GM23248 (cell line): ENCODE data around the gene PTBP1. TPM values are rescaled to one million over a fixed set of nuclear protein-coding genes. Genes with fewer than 3 reads are reported as not detected.

Source experiments
- DNase-seq: peaks from one replicate; pipeline ENCODE4 v3.0.0-alpha.2; 2015
- H2AFZ ChIP-seq: fragments of 200-600 bp; sonication (generic); 2 replicates; pipeline ENCODE4 v1.6.1; 2016; ENCODE audit warnings: antibody characterized with exemption
- H3F3A ChIP-seq: fragments of 200-600 bp; sonication (generic); 2 replicates; pipeline ENCODE4 v1.6.1; 2016; ENCODE audit warnings: mild to moderate bottlenecking, antibody characterized with exemption, mixed run types; ENCODE audit not compliant: insufficient read depth
- H3K27ac ChIP-seq: fragments of 200-600 bp; sonication (generic); 2 replicates; pipeline ENCODE4 v1.5.1; 2016; ENCODE audit warnings: mild to moderate bottlenecking
- H3K27me3 ChIP-seq: fragments of 200-600 bp; sonication (generic); replicated peaks from 2 replicates; pipeline ENCODE4 v1.6.1; 2016; ENCODE audit warnings: mild to moderate bottlenecking; ENCODE audit not compliant: insufficient read depth
- H3K36me3 ChIP-seq: fragments of 200-600 bp; sonication (generic); 2 replicates; pipeline ENCODE4 v1.6.1; 2016; ENCODE audit warnings: low read depth, mild to moderate bottlenecking
- H3K4me1 ChIP-seq: fragments of 200-600 bp; sonication (generic); 2 replicates; pipeline ENCODE4 v1.6.1; 2016; ENCODE audit warnings: mild to moderate bottlenecking; ENCODE audit not compliant: insufficient read depth
- H3K4me2 ChIP-seq: fragments of 200-600 bp; sonication (generic); one replicate; pipeline ENCODE4 v1.6.1; 2016; ENCODE audit warnings: mild to moderate bottlenecking; ENCODE audit not compliant: unreplicated experiment
- H3K4me3 ChIP-seq: fragments of 200-600 bp; sonication (generic); 2 replicates; pipeline ENCODE4 v1.5.1; 2016; ENCODE audit warnings: mild to moderate bottlenecking
- H3K79me2 ChIP-seq: fragments of 200-600 bp; sonication (generic); 2 replicates; pipeline ENCODE4 v1.6.1; 2016; ENCODE audit warnings: mild to moderate bottlenecking; ENCODE audit not compliant: insufficient read depth
- H3K9ac ChIP-seq: fragments of 200-600 bp; sonication (generic); 2 replicates; pipeline ENCODE4 v1.6.1; 2016; ENCODE audit warnings: mild to moderate bottlenecking
- H3K9me2 ChIP-seq: fragments of 200-600 bp; sonication (generic); 2 replicates; pipeline ENCODE4 v1.6.1; 2016; ENCODE audit warnings: mixed run types, mild to moderate bottlenecking, moderate library complexity; ENCODE audit not compliant: insufficient read depth
- H3K9me3 ChIP-seq: fragments of 200-600 bp; sonication (generic); one replicate; pipeline ENCODE4 v1.6.1; 2017; ENCODE audit warnings: low read depth
- H4K20me1 ChIP-seq: fragments of 200-600 bp; sonication (generic); 2 replicates; pipeline ENCODE4 v1.6.0; 2016; ENCODE audit not compliant: insufficient read depth
- EZH2 ChIP-seq: fragments of 200-600 bp; sonication (generic); IDR thresholded peaks from 2 replicates; pipeline ENCODE4 v1.6.1; 2018; ENCODE audit warnings: antibody characterized with exemption, mild to moderate bottlenecking; ENCODE audit not compliant: insufficient read depth, poor library complexity, severe bottlenecking
- EZH2phosphoT487 ChIP-seq: fragments of 200-600 bp; sonication (generic); IDR thresholded peaks from 2 replicates; pipeline ENCODE4 v1.6.1; 2018; ENCODE audit warnings: antibody characterized with exemption, moderate library complexity, mild to moderate bottlenecking, low read depth; ENCODE audit not compliant: insufficient read depth
- WGBS, 2 experiments: methylation state at CpG; one replicate each; pipeline ENCODE4 v1.1.6; 2015 to 2017; ENCODE audit warnings: low lambda C conversion rate in 2 of 2, low coverage in 1 of 2; ENCODE audit errors: missing lambda C conversion rate in 2 of 2; 5-methylcytosine and 5-hydroxymethylcytosine counted together
- in situ Hi-C: fragments of 300-500 bp; cut with MboI; formaldehyde crosslinking; loops from 2 replicates; pipeline ENCODE4 v1.15.0; 2020
- microRNA counts: library from miRNA; unstranded; fragments of <30 nt; microRNA quantifications from one replicate; lab custom pipeline; 2016
- microRNA-seq: library from miRNA; unstranded; fragments of <30 nt; microRNA quantifications from one replicate; pipeline ENCODE4, GENCODE V29; 2016; ENCODE audit warnings: borderline number of aligned reads
- polyA plus RNA-seq: library from polyadenylated mRNA; unstranded; fragments of >200 nt; fragmentation: Nextera tagmentation; extraction: Ambion mirVana; gene quantifications from 2 replicates; pipeline ENCODE4 v1.2.1, GENCODE V29; 2016
- small RNA-seq: library from RNA; depleted of rRNA; stranded (forward); fragments of <200 nt; gene quantifications from one replicate; pipeline ENCODE3, GENCODE V24; 2014; ENCODE audit warnings: low read depth, low replicate concordance
- total RNA-seq: library from RNA; depleted of rRNA; stranded (reverse); fragments of >200 nt; shearing (Covaris generic); gene quantifications from 2 replicates; pipeline ENCODE4 v1.2.3, GENCODE V29; 2014; rRNA removed

PTBP1 gene
- total and polyA plus RNA-seq, 2 experiments from 2014 or later, result 160 to 175 TPM

GRCh38 chr19:861141-861755 lies 64.0 kb downstream of the PTBP1 start:
- no peak overlapping the region for H3K4me3 ChIP-seq
- no peaks in the 10 kb centered on the region for H3K9me2 ChIP-seq
- no peaks in the 10 kb centered on the region for H3F3A ChIP-seq
- H3K36me3 ChIP-seq, result no peaks in the 10 kb centered on the region
- no peaks in the 10 kb centered on the region for H3K9me3 ChIP-seq
- no peak overlapping the region for H3K9ac ChIP-seq
- peaks cover 6% of the 10 kb centered on the region for H3K4me1 ChIP-seq
- in situ Hi-C loops, result no loop called here
- no peaks in the 10 kb centered on the region for H3K79me2 ChIP-seq
- no peak overlapping the region for H3K27ac ChIP-seq
- 73 to 88% methylated on average over 8 to 34 of the region's 35 CpGs for WGBS, 2 experiments
- TF ChIP-seq EZH2phosphoT487 (no peak), EZH2 (no peak)
- H4K20me1 ChIP-seq, result no peaks in the 10 kb centered on the region
- H3K27me3 ChIP-seq, result no peaks in the 10 kb centered on the region
- H2AFZ ChIP-seq, result no peak overlapping the region
- no peak for DNase-seq
- no peak overlapping the region for H3K4me2 ChIP-seq

MicroRNA genes within 50 kb of the gene (microRNA counts, 767-probe panel; counts per million panel counts)
- 447 counts per million, percentile 86 among the panel's probes with 10 or more counts for microRNA hsa-miR-3187-3p (lab: Ali Mortazavi, UCI)

Small RNA genes within 50 kb of the gene (microRNA-seq; reads per million reads assigned to microRNA genes)
- gene MIR3187, result 17.4 reads per million, percentile 26 among the genes with 10 or more reads in this experiment
- not detected for gene MIR4745

Small RNA genes within 50 kb of the gene (small RNA-seq; reads per million reads assigned to genes)
- not detected for gene MIR3187

Other genes with a start within 250 kb of the PTBP1 start
- gene BSG, start 224.9 kb upstream of the PTBP1 start, total RNA-seq, result 887 and 955 TPM in 2 replicates
- 939 and 970 TPM in 2 replicates for gene BSG, start 224.9 kb upstream of the PTBP1 start, polyA plus RNA-seq
- gene HCN2, start 207.6 kb upstream of the PTBP1 start, total RNA-seq, result 1.8 and 3.1 TPM in 2 replicates
- 0.14 TPM in 1 of 2 replicates, not detected in the other for gene HCN2, start 207.6 kb upstream of the PTBP1 start, polyA plus RNA-seq
- 36.2 and 48.8 TPM in 2 replicates for gene POLRMT, start 163.9 kb upstream of the PTBP1 start, total RNA-seq
- gene POLRMT, start 163.9 kb upstream of the PTBP1 start, polyA plus RNA-seq, result 21.8 and 23.6 TPM in 2 replicates
- gene FGF22, start 157.6 kb upstream of the PTBP1 start, total RNA-seq, result 0.13 and 1.2 TPM in 2 replicates
- not detected in 2 replicates for gene FGF22, start 157.6 kb upstream of the PTBP1 start, polyA plus RNA-seq
- gene RNF126, start 134.2 kb upstream of the PTBP1 start, total RNA-seq, result 71.3 and 72.4 TPM in 2 replicates
- 52.7 and 58.5 TPM in 2 replicates for gene RNF126, start 134.2 kb upstream of the PTBP1 start, polyA plus RNA-seq
- 97.3 and 100 TPM in 2 replicates for gene FSTL3, start 121.1 kb upstream of the PTBP1 start, total RNA-seq
- gene FSTL3, start 121.1 kb upstream of the PTBP1 start, polyA plus RNA-seq, result 39.2 and 41.4 TPM in 2 replicates
- not detected in 2 replicates for gene PRSS57, start 102.0 kb upstream of the PTBP1 start, total RNA-seq
- gene PRSS57, start 102.0 kb upstream of the PTBP1 start, polyA plus RNA-seq, result not detected in 2 replicates
- 2.5 and 2.7 TPM in 2 replicates for gene PALM, start 88.5 kb upstream of the PTBP1 start, total RNA-seq
- 0.32 and 0.36 TPM in 2 replicates for gene PALM, start 88.5 kb upstream of the PTBP1 start, polyA plus RNA-seq
- not detected in 2 replicates for gene MISP, start 46.3 kb upstream of the PTBP1 start, total RNA-seq
- gene MISP, start 46.3 kb upstream of the PTBP1 start, polyA plus RNA-seq, result 0.13 TPM in 1 of 2 replicates, not detected in the other
- 0.32 TPM in 1 of 2 replicates, not detected in the other for gene PLPPR3, start 24.5 kb downstream of the PTBP1 start, total RNA-seq
- gene PLPPR3, start 24.5 kb downstream of the PTBP1 start, polyA plus RNA-seq, result not detected in 2 replicates
- gene AZU1, start 30.4 kb downstream of the PTBP1 start, total RNA-seq, result not detected in 2 replicates
- gene AZU1, start 30.4 kb downstream of the PTBP1 start, polyA plus RNA-seq, result not detected in 2 replicates
- not detected in 2 replicates for gene PRTN3, start 43.5 kb downstream of the PTBP1 start, total RNA-seq
- gene PRTN3, start 43.5 kb downstream of the PTBP1 start, polyA plus RNA-seq, result not detected in 2 replicates
- 1.4 TPM in 1 of 2 replicates, not detected in the other for gene ELANE, start 54.9 kb downstream of the PTBP1 start, total RNA-seq
- 0.20 and 0.34 TPM in 2 replicates for gene ELANE, start 54.9 kb downstream of the PTBP1 start, polyA plus RNA-seq
- gene CFD, start 62.2 kb downstream of the PTBP1 start, total RNA-seq, result 3.2 and 5.7 TPM in 2 replicates
- gene CFD, start 62.2 kb downstream of the PTBP1 start, polyA plus RNA-seq, result 4.9 and 5.2 TPM in 2 replicates
- 20.9 and 26.6 TPM in 2 replicates for gene MED16, start 95.7 kb downstream of the PTBP1 start, total RNA-seq
- 66.5 and 66.9 TPM in 2 replicates for gene MED16, start 95.7 kb downstream of the PTBP1 start, polyA plus RNA-seq
- gene RNU6-9, start 96.0 kb downstream of the PTBP1 start, total RNA-seq, result not detected in 2 replicates
- gene RNU6-9, start 96.0 kb downstream of the PTBP1 start, polyA plus RNA-seq, result not detected in 2 replicates
- gene R3HDM4, start 115.8 kb downstream of the PTBP1 start, total RNA-seq, result 41.6 and 50.9 TPM in 2 replicates
- 52.7 and 58.1 TPM in 2 replicates for gene R3HDM4, start 115.8 kb downstream of the PTBP1 start, polyA plus RNA-seq
- gene KISS1R, start 119.9 kb downstream of the PTBP1 start, total RNA-seq, result not detected in 2 replicates
- gene KISS1R, start 119.9 kb downstream of the PTBP1 start, polyA plus RNA-seq, result not detected in 2 replicates
- gene ARID3A, start 128.6 kb downstream of the PTBP1 start, total RNA-seq, result 6.7 and 8.5 TPM in 2 replicates
- gene ARID3A, start 128.6 kb downstream of the PTBP1 start, polyA plus RNA-seq, result 2.4 and 2.8 TPM in 2 replicates
- 63.5 and 83.4 TPM in 2 replicates for gene WDR18, start 186.9 kb downstream of the PTBP1 start, total RNA-seq
- gene WDR18, start 186.9 kb downstream of the PTBP1 start, polyA plus RNA-seq, result 143 and 157 TPM in 2 replicates
- gene GRIN3B, start 203.0 kb downstream of the PTBP1 start, total RNA-seq, result 0.25 and 0.54 TPM in 2 replicates
- not detected in 2 replicates for gene GRIN3B, start 203.0 kb downstream of the PTBP1 start, polyA plus RNA-seq
- 132 and 169 TPM in 2 replicates for gene TMEM259, start 223.7 kb downstream of the PTBP1 start, total RNA-seq
- gene TMEM259, start 223.7 kb downstream of the PTBP1 start, polyA plus RNA-seq, result 76.7 and 79.7 TPM in 2 replicates
- not detected in 2 replicates for gene RNU6-2, start 224.1 kb downstream of the PTBP1 start, total RNA-seq
- gene RNU6-2, start 224.1 kb downstream of the PTBP1 start, polyA plus RNA-seq, result not detected in 2 replicates
- gene CNN2, start 229.2 kb downstream of the PTBP1 start, total RNA-seq, result 239 and 244 TPM in 2 replicates
- 400 and 415 TPM in 2 replicates for gene CNN2, start 229.2 kb downstream of the PTBP1 start, polyA plus RNA-seq
- gene ABCA7, start 242.7 kb downstream of the PTBP1 start, total RNA-seq, result 1.1 and 2.1 TPM in 2 replicates
- gene ABCA7, start 242.7 kb downstream of the PTBP1 start, polyA plus RNA-seq, result 1.7 and 2.6 TPM in 2 replicates